K562 (cell line): ENCODE measurements around the gene TXNRD2. TPM values are rescaled to one million over a fixed set of nuclear protein-coding genes. Genes with fewer than 3 reads are reported as not detected.

ENCODE experiments used
- FOXP1 ChIP-seq: sonication (generic); formaldehyde crosslinking; IDR thresholded peaks from 2 replicates; pipeline ENCODE4 v1.8.0; 2022; ENCODE audit warnings: mild to moderate bottlenecking, missing genetic modification reagents
- GTF3C2 ChIP-seq: IDR thresholded peaks from 3 replicates; pipeline ENCODE4 v1.6.1; 2011; ENCODE audit warnings: borderline replicate concordance, mild to moderate bottlenecking, moderate library complexity; ENCODE audit not compliant: insufficient read length; ENCODE audit errors: extremely low read depth
- HNRNPK ChIP-seq: fragments of 200-400 bp; formaldehyde crosslinking; IDR thresholded peaks from one replicate; pipeline ENCODE4 v1.6.1; 2018; ENCODE audit warnings: mild to moderate bottlenecking, low read depth, low read length; ENCODE audit not compliant: poor library complexity, severe bottlenecking
- MED1 ChIP-seq: sonication (generic); formaldehyde crosslinking; IDR thresholded peaks from 2 replicates; pipeline ENCODE4 v1.8.1; 2023; ENCODE audit warnings: missing genetic modification reagents, borderline replicate concordance
- NFRKB ChIP-seq: fragments of 450-650 bp; IDR thresholded peaks from 2 replicates; pipeline ENCODE4 v1.6.1; 2016; ENCODE audit warnings: low read depth
- NR1H2 ChIP-seq: sonication (generic); formaldehyde crosslinking; IDR thresholded peaks from 2 replicates; pipeline ENCODE4 v1.4.0; 2020; ENCODE audit warnings: mild to moderate bottlenecking, missing genetic modification reagents
- SMAD3 ChIP-seq: fragments of 450-650 bp; formaldehyde crosslinking; conservative IDR thresholded peaks from 2 replicates; pipeline ENCODE4 v1.4.0; 2020; ENCODE audit warnings: mild to moderate bottlenecking
- SUPT5H ChIP-seq: fragments of 450-650 bp; IDR thresholded peaks from 2 replicates; pipeline ENCODE4 v1.6.1; 2016
- U2AF1 ChIP-seq: fragments of 200-400 bp; formaldehyde crosslinking; optimal IDR thresholded peaks from 2 replicates; pipeline ENCODE3; 2017; ENCODE audit warnings: mild to moderate bottlenecking, low read depth, low read length, moderate library complexity
- ZNF175 ChIP-seq: fragments of 200-800 bp; sonication (Bioruptor generic); IDR thresholded peaks from 2 replicates; pipeline ENCODE4 v1.6.1; 2016; ENCODE audit warnings: low read depth, mild to moderate bottlenecking, missing genetic modification characterization, missing compliant biosample characterization
- ZNF3 ChIP-seq: fragments of 250-450 bp; sonication (Bioruptor Pico); IDR thresholded peaks from 2 replicates; pipeline ENCODE4 v1.5.0; 2021; ENCODE audit warnings: mild to moderate bottlenecking, moderate library complexity
- ZNF717 ChIP-seq: fragments of 250-450 bp; sonication (Bioruptor Pico); IDR thresholded peaks from 2 replicates; pipeline ENCODE4 v1.5.0; 2021
- polyA plus RNA-seq, 8 experiments: library from polyadenylated mRNA; depleted of rRNA in 4 of 8; stranded (reverse) in 5 of 8; unstranded in 3 of 8; fragments of >200 nt; fragmentation: Nextera tagmentation in 2 of 8; fragmentation: Illumina TruSeq in 1 of 8; extraction: Ambion mirVana in 2 of 8; extraction: Trizol in 1 of 8; gene quantifications; 2 replicates each; pipeline versions ENCODE4 v1.2.1 to v1.2.3, GENCODE V29; 2011 to 2014; ENCODE audit warnings: inconsistent platforms in 1 of 8, missing spikeins in 1 of 8
- total RNA-seq, 7 experiments: library from RNA; depleted of rRNA in 6 of 7; stranded (reverse); fragments of >200 nt in 6 of 7; fragmentation: Illumina TruSeq in 2 of 7; extraction: Trizol in 2 of 7; gene quantifications; 2 replicates each; pipeline versions ENCODE4 v1.2.1 to v1.2.3, GENCODE V29; 2011 to 2021; ENCODE audit warnings: low replicate concordance in 1 of 7
- TF ChIP-seq, protein P1 (sequence below): fragments of 250-450 bp; sonication (Bioruptor Pico); IDR thresholded peaks from 2 replicates; pipeline ENCODE4 v1.4.0; 2020
- TF ChIP-seq, protein P2 (sequence below): fragments of 450-650 bp; formaldehyde crosslinking; IDR thresholded peaks from 2 replicates; pipeline ENCODE4 v1.4.0; 2020; ENCODE audit warnings: mild to moderate bottlenecking
- TF ChIP-seq, protein P3 (sequence below): fragments of 250-450 bp; sonication (Bioruptor Pico); IDR thresholded peaks from 2 replicates; pipeline ENCODE4 v1.9.0; 2021; ENCODE audit warnings: mild to moderate bottlenecking
- TF ChIP-seq, protein P4 (sequence below): fragments of 450-650 bp; formaldehyde crosslinking; IDR thresholded peaks from 2 replicates; pipeline ENCODE4 v1.4.0; 2020; ENCODE audit warnings: mild to moderate bottlenecking, moderate library complexity

Gene TXNRD2
- total and polyA plus RNA-seq, 9 of the 15 experiments (the other 6 are each of a cell fraction or from before 2014, with no cell fraction given) = 3.3 to 80.2 (median 49.4) TPM

DNA sequence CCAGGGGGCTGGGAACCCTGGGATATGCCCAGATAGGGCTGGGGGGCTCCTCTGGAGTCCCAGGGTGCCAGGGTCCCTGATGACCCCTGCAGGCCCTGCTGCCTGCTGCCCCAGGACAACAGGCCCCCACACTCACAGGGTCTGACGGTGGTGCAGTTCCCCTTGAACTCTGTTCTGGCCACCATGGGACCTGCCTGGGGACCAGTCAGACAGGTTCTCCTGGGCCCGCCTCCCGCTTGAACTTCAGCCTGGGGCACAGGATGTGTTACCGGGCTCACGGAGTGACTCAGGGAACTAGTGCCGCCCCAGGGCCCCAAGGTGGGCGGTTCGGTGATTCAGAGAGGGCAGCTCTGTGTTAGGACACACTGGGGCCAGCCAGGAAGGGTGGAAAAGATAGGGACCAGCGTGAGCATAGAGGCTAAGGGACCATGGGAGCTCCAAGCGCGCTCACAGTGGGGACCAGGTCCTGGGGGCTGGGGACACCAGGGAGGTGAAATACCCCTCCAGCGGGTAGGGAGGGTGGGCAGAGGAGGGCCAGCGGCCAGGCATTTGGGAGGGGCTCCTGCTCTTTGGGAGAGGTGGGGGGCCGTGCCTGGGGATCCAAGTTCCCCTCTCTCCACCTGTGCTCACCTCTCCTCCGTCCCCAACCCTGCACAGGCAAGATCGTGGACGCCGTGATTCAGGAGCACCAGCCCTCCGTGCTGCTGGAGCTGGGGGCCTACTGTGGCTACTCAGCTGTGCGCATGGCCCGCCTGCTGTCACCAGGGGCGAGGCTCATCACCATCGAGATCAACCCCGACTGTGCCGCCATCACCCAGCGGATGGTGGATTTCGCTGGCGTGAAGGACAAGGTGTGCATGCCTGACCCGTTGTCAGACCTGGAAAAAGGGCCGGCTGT, 21.5 kb upstream of the TXNRD2 start (continued):
- TF ChIP-seq, protein P1, sequence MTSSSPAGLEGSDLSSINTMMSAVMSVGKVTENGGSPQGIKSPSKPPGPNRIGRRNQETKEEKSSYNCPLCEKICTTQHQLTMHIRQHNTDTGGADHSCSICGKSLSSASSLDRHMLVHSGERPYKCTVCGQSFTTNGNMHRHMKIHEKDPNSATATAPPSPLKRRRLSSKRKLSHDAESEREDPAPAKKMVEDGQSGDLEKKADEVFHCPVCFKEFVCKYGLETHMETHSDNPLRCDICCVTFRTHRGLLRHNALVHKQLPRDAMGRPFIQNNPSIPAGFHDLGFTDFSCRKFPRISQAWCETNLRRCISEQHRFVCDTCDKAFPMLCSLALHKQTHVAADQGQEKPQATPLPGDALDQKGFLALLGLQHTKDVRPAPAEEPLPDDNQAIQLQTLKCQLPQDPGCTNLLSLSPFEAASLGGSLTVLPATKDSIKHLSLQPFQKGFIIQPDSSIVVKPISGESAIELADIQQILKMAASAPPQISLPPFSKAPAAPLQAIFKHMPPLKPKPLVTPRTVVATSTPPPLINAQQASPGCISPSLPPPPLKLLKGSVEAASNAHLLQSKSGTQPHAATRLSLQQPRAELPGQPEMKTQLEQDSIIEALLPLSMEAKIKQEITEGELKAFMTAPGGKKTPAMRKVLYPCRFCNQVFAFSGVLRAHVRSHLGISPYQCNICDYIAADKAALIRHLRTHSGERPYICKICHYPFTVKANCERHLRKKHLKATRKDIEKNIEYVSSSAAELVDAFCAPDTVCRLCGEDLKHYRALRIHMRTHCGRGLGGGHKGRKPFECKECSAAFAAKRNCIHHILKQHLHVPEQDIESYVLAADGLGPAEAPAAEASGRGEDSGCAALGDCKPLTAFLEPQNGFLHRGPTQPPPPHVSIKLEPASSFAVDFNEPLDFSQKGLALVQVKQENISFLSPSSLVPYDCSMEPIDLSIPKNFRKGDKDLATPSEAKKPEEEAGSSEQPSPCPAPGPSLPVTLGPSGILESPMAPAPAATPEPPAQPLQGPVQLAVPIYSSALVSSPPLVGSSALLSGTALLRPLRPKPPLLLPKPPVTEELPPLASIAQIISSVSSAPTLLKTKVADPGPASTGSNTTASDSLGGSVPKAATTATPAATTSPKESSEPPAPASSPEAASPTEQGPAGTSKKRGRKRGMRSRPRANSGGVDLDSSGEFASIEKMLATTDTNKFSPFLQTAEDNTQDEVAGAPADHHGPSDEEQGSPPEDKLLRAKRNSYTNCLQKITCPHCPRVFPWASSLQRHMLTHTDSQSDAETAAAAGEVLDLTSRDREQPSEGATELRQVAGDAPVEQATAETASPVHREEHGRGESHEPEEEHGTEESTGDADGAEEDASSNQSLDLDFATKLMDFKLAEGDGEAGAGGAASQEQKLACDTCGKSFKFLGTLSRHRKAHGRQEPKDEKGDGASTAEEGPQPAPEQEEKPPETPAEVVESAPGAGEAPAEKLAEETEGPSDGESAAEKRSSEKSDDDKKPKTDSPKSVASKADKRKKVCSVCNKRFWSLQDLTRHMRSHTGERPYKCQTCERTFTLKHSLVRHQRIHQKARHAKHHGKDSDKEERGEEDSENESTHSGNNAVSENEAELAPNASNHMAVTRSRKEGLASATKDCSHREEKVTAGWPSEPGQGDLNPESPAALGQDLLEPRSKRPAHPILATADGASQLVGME (CRISPR knock-in tag) = no peak
- TF ChIP-seq NR1H2 (CRISPR knock-in tag) (no peak), U2AF1 (no peak), SMAD3 (CRISPR knock-in tag) (no peak), NFRKB (no peak), ZNF3 (CRISPR knock-in tag) (no peak), GTF3C2 (no peak), FOXP1 (CRISPR knock-in tag) (no peak), MED1 (CRISPR knock-in tag) (no peak), SUPT5H (no peak; the same call in 1 of the 2 replicates), HNRNPK (no peak), ZNF175 (CRISPR knock-in tag) (no peak), ZNF717 (no peak)
- TF ChIP-seq, protein P2, sequence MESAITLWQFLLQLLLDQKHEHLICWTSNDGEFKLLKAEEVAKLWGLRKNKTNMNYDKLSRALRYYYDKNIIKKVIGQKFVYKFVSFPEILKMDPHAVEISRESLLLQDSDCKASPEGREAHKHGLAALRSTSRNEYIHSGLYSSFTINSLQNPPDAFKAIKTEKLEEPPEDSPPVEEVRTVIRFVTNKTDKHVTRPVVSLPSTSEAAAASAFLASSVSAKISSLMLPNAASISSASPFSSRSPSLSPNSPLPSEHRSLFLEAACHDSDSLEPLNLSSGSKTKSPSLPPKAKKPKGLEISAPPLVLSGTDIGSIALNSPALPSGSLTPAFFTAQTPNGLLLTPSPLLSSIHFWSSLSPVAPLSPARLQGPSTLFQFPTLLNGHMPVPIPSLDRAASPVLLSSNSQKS (CRISPR knock-in tag) = no peak
- TF ChIP-seq, protein P3, sequence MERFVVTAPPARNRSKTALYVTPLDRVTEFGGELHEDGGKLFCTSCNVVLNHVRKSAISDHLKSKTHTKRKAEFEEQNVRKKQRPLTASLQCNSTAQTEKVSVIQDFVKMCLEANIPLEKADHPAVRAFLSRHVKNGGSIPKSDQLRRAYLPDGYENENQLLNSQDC = no peak
- TF ChIP-seq, protein P4, sequence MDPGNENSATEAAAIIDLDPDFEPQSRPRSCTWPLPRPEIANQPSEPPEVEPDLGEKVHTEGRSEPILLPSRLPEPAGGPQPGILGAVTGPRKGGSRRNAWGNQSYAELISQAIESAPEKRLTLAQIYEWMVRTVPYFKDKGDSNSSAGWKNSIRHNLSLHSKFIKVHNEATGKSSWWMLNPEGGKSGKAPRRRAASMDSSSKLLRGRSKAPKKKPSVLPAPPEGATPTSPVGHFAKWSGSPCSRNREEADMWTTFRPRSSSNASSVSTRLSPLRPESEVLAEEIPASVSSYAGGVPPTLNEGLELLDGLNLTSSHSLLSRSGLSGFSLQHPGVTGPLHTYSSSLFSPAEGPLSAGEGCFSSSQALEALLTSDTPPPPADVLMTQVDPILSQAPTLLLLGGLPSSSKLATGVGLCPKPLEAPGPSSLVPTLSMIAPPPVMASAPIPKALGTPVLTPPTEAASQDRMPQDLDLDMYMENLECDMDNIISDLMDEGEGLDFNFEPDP (CRISPR knock-in tag) = no peak
